Thyroid gland (tissue), 4 donors: Measurements from ENCODE around the gene SLC9C2.

Experiments used
- POLR2A ChIP-seq, 2 donors: fragments of 450-650 bp; IDR thresholded peaks; one replicate each; pipeline ENCODE4 v1.6.1; 2017; ENCODE audit warnings: antibody characterized with exemption in 2 of 2, mild to moderate bottlenecking in 2 of 2, moderate library complexity in 1 of 2
- TF ChIP-seq, protein P1 (sequence below), 6 experiments: fragments of 200-600 bp in 3 of 6; fragments of 450-650 bp in 3 of 6; sonication (generic) in 3 of 6; IDR thresholded peaks; one replicate each; pipeline ENCODE4 v1.5.1; 2016 to 2019; ENCODE audit warnings: antibody characterized with exemption in 6 of 6, mild to moderate bottlenecking in 2 of 6, inconsistent platforms in 1 of 6, moderate library complexity in 1 of 6

DNA sequence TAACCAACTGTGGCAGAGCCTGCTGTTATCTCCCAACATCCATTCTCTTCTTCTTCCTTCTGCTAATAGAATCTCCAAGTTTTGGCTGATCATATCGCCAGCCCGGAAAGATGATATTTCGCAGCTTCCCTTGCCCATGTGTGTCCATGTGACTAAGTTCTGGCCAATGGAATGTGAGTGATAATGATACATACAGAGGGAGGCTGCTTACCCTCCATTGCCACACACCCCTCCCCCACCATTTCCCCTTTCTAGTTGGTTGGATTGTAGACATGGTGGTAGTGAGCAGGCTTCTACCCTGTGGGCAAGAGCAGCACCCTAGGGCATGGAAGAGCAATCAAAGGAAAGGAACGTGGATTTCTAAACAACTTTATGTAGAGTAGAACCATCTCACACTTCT, 48.8 kb downstream of the SLC9C2 start:
- TF ChIP-seq, protein P1, sequence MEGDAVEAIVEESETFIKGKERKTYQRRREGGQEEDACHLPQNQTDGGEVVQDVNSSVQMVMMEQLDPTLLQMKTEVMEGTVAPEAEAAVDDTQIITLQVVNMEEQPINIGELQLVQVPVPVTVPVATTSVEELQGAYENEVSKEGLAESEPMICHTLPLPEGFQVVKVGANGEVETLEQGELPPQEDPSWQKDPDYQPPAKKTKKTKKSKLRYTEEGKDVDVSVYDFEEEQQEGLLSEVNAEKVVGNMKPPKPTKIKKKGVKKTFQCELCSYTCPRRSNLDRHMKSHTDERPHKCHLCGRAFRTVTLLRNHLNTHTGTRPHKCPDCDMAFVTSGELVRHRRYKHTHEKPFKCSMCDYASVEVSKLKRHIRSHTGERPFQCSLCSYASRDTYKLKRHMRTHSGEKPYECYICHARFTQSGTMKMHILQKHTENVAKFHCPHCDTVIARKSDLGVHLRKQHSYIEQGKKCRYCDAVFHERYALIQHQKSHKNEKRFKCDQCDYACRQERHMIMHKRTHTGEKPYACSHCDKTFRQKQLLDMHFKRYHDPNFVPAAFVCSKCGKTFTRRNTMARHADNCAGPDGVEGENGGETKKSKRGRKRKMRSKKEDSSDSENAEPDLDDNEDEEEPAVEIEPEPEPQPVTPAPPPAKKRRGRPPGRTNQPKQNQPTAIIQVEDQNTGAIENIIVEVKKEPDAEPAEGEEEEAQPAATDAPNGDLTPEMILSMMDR (IDR thresholded peaks at IDR 0.05) = no peak
- no peak for TF ChIP-seq POLR2A (IDR thresholded peaks at IDR 0.05)
